Placental pericyte (primary cell): ENCODE results near the gene FAM156B. TPM values are rescaled to one million over a fixed set of nuclear protein-coding genes. Genes with fewer than 3 reads are reported as not detected.

Experiments used
- total RNA-seq: library from RNA; depleted of rRNA; stranded (reverse); fragments of >200 nt; gene quantifications from 2 replicates; pipeline ENCODE4 v1.2.3, GENCODE V29; 2012

FAM156B gene, protein sequence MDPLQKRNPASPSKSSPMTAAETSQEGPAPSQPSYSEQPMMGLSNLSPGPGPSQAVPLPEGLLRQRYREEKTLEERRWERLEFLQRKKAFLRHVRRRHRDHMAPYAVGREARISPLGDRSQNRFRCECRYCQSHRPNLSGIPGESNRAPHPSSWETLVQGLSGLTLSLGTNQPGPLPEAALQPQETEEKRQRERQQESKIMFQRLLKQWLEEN
- total RNA-seq, result 14.9 and 22.8 TPM in 2 replicates

DNA sequence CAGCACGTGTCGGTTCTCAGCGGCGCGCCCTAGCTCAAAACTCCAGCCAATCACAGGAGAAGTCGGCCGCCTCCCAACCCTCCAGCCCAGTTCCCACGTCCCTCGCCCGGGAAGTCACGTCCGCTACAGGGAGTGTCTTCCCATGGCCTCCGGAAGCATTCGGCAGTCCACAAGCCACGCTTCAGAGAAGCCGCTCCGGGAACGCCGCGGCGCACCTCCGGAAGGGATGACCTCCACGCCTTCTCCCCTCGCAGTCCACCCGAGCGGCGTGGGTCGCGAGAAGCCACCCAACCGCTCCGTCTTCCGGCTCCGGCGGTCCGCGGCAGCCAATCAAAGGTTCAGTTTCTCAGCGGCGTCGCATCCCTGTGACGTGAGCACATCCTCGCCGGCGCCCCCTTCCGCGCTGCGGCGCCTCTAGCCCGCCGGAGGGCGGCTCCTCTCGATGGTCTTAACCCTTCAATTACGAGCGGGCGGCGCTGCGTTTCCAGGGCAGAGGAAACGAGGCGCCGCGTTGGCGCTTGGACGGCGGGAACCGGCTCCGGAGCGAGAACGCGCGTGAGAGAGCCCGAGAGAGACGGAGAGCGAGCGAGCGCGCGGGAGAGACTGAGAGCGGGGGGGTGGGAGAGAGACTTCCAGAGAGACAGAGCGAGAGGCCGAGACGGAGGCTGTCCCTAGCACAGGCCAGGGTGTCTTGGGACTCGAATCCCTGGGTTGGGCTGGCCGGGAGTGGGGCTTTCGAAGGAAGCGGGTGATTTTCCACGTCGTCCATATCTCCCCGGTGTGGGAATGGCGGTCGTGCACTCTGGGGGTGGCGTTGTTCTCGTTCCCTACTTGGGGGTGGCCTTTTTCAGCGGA, at the start of gene FAM156B:
TSS of gene FAM156B (plus strand) at position 476 of the 855 bp plus-strand sequence. CDS start 9,896 bp downstream, outside the sequence.

DNA sequence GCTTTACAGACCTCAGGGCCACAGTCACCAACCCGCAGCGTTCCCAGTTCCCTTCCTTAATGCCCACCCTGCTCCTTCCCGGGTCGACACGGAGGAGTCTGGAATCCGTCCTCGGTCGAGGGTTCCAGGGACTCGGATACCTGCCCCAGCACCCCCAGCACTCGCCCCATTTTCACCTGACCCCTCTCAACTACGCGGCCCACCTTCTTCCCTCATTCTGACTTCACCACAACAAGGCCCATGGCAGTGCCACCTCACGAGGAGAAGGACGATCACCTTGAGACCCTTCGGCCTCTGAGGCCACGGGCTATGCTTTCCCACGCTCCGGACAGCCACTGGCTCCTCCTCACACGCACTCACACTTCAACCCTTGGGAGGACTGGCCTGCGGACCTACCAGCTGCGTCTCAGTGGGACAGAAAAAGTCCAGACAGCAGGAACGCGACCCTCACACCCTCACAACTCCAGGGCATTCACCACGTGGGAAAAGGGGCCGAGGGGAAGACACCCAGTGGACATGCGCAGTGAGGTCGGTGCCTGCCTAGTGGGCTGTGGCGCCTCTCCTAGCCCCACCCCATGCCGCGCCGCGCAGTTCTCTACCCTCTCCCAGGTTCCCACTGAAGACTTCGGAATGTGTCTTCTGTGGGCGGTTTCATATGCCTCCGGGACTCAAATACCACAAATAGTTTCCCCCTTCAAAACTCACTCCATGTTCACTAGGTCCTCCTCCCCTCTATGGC, 29.4 kb upstream of the FAM156B start, which contains the start of gene XAGE3:
TSS of gene XAGE3 (minus strand) at position 474 of the 739 bp plus-strand sequence. CDS start 950 bp downstream, outside the sequence.

Other genes with a start within 250 kb of the FAM156B start
- gene SSX7, start 242.4 kb upstream of the FAM156B start, total RNA-seq, result not detected in 2 replicates
- not detected in 2 replicates for gene SSX2, start 190.2 kb upstream of the FAM156B start, total RNA-seq
- not detected in 2 replicates for gene SSX2B, start 146.1 kb upstream of the FAM156B start, total RNA-seq
- gene SPANXN5, start 99.9 kb upstream of the FAM156B start, total RNA-seq, result not detected in 2 replicates
- gene XAGE5, start 86.0 kb upstream of the FAM156B start, total RNA-seq, result not detected in 2 replicates
- not detected in 2 replicates for gene XAGE3, start 29.2 kb upstream of the FAM156B start, total RNA-seq
- gene FAM156A, start 61.2 kb downstream of the FAM156B start, total RNA-seq, result 7.2 and 12.7 TPM in 2 replicates
- gene GPR173, start 151.5 kb downstream of the FAM156B start, total RNA-seq, result 1.9 and 3.7 TPM in 2 replicates
- 11.6 and 69.8 TPM in 2 replicates for gene TSPYL2, start 185.0 kb downstream of the FAM156B start, total RNA-seq
- gene KANTR, start 196.8 kb downstream of the FAM156B start, total RNA-seq, result 5.0 and 12.3 TPM in 2 replicates